Measurements from ENCODE around the gene MAPKAP1.

DNA sequence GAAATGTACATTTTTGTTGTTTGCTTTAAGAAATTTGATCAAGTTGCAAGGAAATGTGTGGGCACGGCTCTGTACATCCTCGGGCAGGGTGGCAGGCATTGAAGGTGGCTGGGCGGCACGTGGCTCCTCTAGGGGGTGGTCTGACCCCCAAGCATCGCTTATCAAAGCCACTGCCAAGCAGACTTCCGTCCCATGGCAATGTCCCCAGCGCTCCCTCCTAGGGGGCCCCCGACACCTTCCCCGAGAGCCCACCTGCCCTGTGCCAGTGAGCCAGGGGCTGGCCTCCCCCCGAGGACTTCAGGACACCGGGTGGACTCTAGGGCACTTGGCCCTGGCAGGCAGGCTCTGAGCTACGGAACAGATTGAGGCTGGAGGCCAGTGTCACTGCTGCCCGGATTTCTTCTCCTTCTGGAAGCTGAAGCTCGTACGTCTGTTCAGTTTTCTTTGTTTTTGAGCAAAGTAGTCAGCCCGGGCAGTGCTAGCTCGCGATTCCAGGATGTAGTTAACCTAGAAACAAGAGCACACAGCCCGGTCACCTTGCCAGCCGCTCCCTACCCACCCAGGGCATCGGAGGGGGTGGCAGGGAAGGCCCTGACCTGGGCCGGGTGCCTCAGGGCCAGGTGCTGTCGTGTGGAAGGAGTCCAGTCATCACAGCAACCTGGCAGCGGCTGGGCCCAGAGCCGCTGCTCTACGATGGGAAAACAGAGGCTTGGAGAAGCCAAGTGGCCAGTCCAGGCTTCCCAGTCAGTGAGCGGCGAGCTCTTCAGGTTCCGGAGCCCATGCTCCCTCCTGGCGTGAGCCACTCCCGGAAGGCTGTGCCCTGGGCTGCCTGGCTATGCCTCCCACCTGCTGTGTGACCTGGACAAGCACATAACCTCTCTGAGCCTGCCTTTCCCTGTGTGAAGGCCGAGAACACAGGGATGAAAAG is 268.2 kb downstream of the MAPKAP1 start:
- TF ChIP-seq, protein P1, sequence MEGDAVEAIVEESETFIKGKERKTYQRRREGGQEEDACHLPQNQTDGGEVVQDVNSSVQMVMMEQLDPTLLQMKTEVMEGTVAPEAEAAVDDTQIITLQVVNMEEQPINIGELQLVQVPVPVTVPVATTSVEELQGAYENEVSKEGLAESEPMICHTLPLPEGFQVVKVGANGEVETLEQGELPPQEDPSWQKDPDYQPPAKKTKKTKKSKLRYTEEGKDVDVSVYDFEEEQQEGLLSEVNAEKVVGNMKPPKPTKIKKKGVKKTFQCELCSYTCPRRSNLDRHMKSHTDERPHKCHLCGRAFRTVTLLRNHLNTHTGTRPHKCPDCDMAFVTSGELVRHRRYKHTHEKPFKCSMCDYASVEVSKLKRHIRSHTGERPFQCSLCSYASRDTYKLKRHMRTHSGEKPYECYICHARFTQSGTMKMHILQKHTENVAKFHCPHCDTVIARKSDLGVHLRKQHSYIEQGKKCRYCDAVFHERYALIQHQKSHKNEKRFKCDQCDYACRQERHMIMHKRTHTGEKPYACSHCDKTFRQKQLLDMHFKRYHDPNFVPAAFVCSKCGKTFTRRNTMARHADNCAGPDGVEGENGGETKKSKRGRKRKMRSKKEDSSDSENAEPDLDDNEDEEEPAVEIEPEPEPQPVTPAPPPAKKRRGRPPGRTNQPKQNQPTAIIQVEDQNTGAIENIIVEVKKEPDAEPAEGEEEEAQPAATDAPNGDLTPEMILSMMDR (conservative IDR thresholded peaks at IDR 0.05; ENCODE audit: low read depth in 2 of 2) = no peak
- no peak for TF ChIP-seq CREB1 (CRISPR knock-in tag; IDR thresholded peaks at IDR 0.05; ENCODE audit: low read depth)
- TF ChIP-seq EZH2 (IDR thresholded peaks at IDR 0.05; ENCODE audit: low read depth, unreplicated experiment) = no peak

Data from GM23338 (cell line).